Measurements from ENCODE around the gene STAT5B. TPM values are rescaled to one million over a fixed set of nuclear protein-coding genes. Genes with fewer than 3 reads are reported as not detected.
A peak's percentile ranks its signal among the peaks of the same experiment; 100 is the strongest.

The STAT5B gene
- total and polyA plus RNA-seq, 9 of the 15 experiments (the other 6 are each of a cell fraction or from before 2014, with no cell fraction given) = 20.8 to 176 (median 92.4) TPM

DNA sequence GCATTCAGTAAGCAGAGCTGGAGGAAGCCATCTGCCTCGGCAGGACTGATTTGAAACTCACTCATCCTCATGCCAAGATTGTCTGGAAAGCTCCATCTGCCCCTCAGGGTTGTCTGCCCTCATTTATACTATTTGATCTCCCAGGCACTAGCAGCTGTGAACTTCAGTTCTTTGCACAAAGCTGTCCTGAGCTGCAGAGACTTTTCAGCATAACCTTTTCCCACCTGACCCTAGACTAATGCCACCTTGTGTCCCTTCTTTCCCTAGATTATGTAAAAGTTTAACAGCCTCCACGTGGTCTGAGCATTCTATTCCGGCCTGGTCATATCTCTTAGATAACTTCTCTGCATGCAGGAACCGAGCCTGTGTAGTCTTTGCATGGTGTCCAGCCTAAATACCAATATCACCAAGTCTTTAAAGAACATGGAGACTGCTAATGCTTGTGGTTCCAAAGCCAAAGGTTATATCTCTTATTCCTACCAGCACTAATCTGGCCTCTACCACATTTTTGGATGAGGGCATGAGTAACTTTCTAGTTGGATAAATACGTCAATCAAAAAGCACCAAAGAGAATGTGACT is 41.2 kb upstream of the STAT5B start (continued):
- TF ChIP-seq, protein P1, sequence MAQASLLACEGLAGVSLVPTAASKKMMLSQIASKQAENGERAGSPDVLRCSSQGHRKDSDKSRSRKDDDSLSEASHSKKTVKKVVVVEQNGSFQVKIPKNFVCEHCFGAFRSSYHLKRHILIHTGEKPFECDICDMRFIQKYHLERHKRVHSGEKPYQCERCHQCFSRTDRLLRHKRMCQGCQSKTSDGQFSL (CRISPR knock-in tag; IDR thresholded peaks at IDR 0.05) = no peak
- TF ChIP-seq, protein P1 (tag; IDR thresholded peaks at IDR 0.05) = no peak
- TF ChIP-seq GTF2F1 (IDR thresholded peaks at IDR 0.05; ENCODE audit: low read depth, low read length) (no peak), TAF1 (IDR thresholded peaks at IDR 0.05; ENCODE audit: control insufficient read depth, extremely low read depth, insufficient read depth, low read length, severe bottlenecking) (peak; percentile 27), POLR2H (tag; IDR thresholded peaks at IDR 0.05; ENCODE audit: low read depth) (0 out of 2 replicates have a peak, but pooled peaks have one; percentile 26), ATF7 (IDR thresholded peaks at IDR 0.05) (no peak), ZFP1 (CRISPR knock-in tag; IDR thresholded peaks at IDR 0.05) (no peak), ELF2 (CRISPR knock-in tag; IDR thresholded peaks at IDR 0.05) (no peak), SAFB (IDR thresholded peaks at IDR 0.05; ENCODE audit: borderline replicate concordance, low read depth, low read length) (no peak), SREBF1 (IDR thresholded peaks at IDR 0.05; ENCODE audit: borderline replicate concordance, low read depth, low read length) (no peak)
- TF ChIP-seq, protein P2, sequence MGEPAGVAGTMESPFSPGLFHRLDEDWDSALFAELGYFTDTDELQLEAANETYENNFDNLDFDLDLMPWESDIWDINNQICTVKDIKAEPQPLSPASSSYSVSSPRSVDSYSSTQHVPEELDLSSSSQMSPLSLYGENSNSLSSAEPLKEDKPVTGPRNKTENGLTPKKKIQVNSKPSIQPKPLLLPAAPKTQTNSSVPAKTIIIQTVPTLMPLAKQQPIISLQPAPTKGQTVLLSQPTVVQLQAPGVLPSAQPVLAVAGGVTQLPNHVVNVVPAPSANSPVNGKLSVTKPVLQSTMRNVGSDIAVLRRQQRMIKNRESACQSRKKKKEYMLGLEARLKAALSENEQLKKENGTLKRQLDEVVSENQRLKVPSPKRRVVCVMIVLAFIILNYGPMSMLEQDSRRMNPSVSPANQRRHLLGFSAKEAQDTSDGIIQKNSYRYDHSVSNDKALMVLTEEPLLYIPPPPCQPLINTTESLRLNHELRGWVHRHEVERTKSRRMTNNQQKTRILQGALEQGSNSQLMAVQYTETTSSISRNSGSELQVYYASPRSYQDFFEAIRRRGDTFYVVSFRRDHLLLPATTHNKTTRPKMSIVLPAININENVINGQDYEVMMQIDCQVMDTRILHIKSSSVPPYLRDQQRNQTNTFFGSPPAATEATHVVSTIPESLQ (CRISPR knock-in tag; IDR thresholded peaks at IDR 0.05) = no peak
- TF ChIP-seq, protein P3, sequence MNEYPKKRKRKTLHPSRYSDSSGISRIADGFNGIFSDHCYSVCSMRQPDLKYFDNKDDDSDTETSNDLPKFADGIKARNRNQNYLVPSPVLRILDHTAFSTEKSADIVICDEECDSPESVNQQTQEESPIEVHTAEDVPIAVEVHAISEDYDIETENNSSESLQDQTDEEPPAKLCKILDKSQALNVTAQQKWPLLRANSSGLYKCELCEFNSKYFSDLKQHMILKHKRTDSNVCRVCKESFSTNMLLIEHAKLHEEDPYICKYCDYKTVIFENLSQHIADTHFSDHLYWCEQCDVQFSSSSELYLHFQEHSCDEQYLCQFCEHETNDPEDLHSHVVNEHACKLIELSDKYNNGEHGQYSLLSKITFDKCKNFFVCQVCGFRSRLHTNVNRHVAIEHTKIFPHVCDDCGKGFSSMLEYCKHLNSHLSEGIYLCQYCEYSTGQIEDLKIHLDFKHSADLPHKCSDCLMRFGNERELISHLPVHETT (CRISPR knock-in tag; conservative IDR thresholded peaks at IDR 0.05 in 1 of 2, IDR thresholded peaks at IDR 0.05 in 1 of 2) = no peak
- TF ChIP-seq, protein P4, sequence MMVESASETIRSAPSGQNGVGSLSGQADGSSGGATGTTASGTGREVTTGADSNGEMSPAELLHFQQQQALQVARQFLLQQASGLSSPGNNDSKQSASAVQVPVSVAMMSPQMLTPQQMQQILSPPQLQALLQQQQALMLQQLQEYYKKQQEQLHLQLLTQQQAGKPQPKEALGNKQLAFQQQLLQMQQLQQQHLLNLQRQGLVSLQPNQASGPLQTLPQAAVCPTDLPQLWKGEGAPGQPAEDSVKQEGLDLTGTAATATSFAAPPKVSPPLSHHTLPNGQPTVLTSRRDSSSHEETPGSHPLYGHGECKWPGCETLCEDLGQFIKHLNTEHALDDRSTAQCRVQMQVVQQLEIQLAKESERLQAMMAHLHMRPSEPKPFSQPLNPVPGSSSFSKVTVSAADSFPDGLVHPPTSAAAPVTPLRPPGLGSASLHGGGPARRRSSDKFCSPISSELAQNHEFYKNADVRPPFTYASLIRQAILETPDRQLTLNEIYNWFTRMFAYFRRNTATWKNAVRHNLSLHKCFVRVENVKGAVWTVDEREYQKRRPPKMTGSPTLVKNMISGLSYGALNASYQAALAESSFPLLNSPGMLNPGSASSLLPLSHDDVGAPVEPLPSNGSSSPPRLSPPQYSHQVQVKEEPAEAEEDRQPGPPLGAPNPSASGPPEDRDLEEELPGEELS (CRISPR knock-in tag; IDR thresholded peaks at IDR 0.05; ENCODE audit: borderline replicate concordance) = no peak
- TF ChIP-seq, protein P5, sequence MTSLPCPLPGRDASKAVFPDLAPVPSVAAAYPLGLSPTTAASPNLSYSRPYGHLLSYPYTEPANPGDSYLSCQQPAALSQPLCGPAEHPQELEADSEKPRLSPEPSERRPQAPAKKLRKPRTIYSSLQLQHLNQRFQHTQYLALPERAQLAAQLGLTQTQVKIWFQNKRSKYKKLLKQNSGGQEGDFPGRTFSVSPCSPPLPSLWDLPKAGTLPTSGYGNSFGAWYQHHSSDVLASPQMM (CRISPR knock-in tag; IDR thresholded peaks at IDR 0.05) = no peak
- TF ChIP-seq, protein P6, sequence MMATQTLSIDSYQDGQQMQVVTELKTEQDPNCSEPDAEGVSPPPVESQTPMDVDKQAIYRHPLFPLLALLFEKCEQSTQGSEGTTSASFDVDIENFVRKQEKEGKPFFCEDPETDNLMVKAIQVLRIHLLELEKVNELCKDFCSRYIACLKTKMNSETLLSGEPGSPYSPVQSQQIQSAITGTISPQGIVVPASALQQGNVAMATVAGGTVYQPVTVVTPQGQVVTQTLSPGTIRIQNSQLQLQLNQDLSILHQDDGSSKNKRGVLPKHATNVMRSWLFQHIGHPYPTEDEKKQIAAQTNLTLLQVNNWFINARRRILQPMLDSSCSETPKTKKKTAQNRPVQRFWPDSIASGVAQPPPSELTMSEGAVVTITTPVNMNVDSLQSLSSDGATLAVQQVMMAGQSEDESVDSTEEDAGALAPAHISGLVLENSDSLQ (IDR thresholded peaks at IDR 0.05) = peak; percentile 61
- TF ChIP-seq, protein P7, sequence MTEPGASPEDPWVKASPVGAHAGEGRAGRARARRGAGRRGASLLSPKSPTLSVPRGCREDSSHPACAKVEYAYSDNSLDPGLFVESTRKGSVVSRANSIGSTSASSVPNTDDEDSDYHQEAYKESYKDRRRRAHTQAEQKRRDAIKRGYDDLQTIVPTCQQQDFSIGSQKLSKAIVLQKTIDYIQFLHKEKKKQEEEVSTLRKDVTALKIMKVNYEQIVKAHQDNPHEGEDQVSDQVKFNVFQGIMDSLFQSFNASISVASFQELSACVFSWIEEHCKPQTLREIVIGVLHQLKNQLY (CRISPR knock-in tag; conservative IDR thresholded peaks at IDR 0.05) = no peak

All from K562 (cell line).